HG03378 (cell line): ENCODE measurements around the gene RNF126.

Source experiments
- ATAC-seq: cut with Tn5 transposase; IDR thresholded peaks from one replicate; pipeline ENCODE4 v1.9.1; 2021; ENCODE audit warnings: mild to moderate bottlenecking, moderate library complexity; ENCODE audit not compliant: unreplicated experiment

RNF126 gene

GRCh38 chr19:648305-648704 is 14.7 kb downstream of the RNF126 start:
- no peak for ATAC-seq

DNA sequence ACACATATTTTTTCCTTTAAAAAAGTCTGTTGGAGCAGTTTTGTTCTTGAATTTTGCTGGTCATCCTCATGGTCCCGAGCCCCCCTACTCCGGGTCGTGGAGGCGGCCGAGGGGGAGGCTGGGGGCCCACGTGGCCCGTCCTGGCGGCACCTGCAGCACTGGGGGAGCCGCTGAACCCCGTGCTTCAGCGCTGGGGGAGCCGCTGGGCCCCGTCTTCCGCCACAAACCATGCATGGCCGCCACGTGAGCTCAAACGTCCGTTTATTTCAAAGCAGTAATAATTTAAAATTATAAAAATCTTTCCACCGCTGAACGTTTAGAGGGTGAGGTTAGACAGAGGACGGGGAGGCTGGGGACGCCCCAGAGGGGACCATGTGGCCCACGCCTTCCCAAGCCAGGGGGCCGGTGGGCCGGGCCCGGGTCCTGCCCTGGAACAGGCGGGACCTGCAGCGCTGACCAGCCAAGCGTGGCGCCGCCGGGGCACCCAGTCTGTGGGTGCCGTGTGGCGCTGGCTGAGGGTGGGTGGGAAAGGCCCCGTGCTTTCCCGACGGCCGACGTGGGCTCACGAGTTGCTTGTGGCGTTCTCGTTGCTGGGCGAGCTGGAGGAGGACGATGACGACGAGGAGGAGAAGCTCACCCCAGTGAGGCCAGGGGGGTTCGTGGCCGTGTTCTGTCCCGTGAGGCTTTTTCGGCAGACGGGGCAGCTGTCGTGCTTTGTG is 15.3 kb downstream of the RNF126 start:
- ATAC-seq = no peak

- no peak for ATAC-seq
Observed at GRCh38 chr19:646779-647565, 16.0 kb downstream of the RNF126 start.

GRCh38 chr19:645912-646778 is 16.9 kb downstream of the RNF126 start:
- ATAC-seq = no peak

- no peak for ATAC-seq
Observed at GRCh38 chr19:644789-645188, 18.2 kb downstream of the RNF126 start.

- ATAC-seq = no peak
Observed at GRCh38 chr19:644363-644762, 18.7 kb downstream of the RNF126 start.

GRCh38 chr19:643736-644135 is 19.3 kb downstream of the RNF126 start:
- no peak for ATAC-seq

DNA sequence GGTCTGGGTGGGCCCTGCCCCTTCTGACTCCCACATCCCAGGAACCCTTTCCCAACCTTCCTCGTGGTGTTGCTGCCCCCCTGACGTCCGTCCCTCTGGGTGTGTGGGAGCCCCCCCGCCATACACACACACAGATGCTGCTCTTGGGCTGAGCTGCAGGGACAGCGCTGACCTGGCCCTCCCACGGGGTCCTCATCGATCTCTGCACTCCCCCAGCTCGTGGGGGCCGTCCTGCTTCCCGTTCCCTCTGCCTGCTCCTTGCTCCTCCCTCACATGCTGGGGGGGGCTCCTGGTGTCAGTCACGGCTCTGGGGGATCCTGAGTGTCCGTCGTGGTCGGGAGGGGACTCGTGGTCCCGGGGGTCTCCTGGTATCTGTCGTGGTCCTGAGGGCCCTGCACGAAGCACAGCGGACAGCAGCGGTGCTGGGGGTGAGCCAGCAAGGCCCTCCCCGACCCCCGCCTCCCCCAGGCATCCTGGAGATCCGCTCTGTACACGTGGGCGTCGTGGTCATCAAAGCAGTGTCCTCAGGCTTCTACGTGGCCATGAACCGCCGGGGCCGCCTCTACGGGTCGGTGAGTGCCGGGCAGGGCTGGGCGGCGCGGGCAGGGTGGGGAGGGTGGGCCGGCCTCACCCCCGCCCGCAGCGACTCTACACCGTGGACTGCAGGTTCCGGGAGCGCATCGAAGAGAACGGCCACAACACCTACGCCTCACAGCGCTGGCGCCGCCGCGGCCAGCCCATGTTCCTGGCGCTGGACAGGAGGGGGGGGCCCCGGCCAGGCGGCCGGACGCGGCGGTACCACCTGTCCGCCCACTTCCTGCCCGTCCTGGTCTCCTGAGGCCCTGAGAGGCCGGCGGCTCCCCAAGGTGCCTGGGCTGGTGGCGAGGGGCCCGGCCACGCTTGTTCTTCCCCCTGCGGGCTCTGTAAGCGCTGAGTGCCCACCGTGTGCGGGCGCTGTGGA is 20.0 kb downstream of the RNF126 start:
- ATAC-seq = no peak

DNA sequence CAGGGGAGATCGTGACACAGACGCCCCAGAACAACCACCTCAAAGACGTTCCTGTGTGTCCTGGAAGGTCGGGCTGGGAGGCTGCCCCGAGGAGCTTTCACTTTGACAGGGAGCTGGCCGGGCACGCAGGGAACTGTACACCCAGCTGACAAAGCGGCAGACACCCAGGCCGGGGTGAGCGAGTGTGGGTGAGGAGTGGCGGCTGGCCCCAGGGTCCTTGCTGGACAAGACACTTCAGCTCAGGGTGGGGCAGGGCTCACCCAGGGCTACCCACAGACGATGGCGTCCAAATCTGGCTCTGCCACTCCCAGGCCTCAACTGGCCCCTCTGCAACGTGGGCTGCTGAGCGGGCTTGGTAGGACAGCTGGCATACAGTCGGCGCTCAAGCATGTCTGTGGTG is 21.3 kb downstream of the RNF126 start:
- no peak for ATAC-seq

GRCh38 chr19:640606-641189 is 22.3 kb downstream of the RNF126 start:
- no peak for ATAC-seq

- ATAC-seq = no peak
Observed at GRCh38 chr19:640161-640558, 22.9 kb downstream of the RNF126 start.

DNA sequence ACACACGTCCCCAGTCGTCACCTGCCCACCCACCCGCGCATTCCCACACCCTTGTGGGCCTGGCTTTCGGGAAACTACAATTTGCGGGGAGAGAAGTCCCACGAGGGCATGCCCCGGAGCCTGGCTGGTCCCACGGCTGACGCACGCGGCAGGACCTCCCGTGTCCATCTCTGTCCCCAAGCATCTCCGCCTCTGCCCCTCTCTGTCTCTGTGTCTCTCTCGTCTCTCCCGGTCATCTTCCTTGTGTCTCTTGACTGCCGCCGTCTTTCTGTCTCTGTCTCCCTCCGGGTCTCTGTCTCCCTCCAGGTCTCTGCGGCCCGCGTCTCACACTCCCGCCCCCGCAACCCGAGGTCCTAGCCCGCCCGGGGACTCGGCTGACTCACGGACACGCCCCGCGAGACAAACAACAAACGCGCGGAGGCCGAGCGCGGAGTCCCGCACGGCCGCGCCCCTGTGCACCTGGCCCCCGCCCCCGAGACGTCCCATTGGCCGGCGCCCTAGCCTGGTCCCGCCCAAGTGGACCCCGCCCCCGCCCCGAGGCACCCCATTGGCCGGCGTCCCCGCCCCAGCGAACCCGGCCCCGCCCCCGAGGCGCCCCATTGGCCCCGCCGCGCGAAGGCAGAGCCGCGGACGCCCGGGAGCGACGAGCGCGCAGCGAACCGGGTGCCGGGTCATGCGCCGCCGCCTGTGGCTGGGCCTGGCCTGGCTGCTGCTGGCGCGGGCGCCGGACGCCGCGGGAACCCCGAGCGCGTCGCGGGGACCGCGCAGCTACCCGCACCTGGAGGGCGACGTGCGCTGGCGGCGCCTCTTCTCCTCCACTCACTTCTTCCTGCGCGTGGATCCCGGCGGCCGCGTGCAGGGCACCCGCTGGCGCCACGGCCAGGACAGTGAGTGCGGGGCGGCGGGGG is 23.5 kb downstream of the RNF126 start, which contains the start of gene FGF22:
Gene FGF22 (plus strand): TSS at position 627 of the 908 bp plus-strand sequence. CDS start 47 bp downstream, at position 674.
- ATAC-seq = no peak

GRCh38 chr19:638906-639252 is 24.1 kb downstream of the RNF126 start:
- no peak for ATAC-seq

DNA sequence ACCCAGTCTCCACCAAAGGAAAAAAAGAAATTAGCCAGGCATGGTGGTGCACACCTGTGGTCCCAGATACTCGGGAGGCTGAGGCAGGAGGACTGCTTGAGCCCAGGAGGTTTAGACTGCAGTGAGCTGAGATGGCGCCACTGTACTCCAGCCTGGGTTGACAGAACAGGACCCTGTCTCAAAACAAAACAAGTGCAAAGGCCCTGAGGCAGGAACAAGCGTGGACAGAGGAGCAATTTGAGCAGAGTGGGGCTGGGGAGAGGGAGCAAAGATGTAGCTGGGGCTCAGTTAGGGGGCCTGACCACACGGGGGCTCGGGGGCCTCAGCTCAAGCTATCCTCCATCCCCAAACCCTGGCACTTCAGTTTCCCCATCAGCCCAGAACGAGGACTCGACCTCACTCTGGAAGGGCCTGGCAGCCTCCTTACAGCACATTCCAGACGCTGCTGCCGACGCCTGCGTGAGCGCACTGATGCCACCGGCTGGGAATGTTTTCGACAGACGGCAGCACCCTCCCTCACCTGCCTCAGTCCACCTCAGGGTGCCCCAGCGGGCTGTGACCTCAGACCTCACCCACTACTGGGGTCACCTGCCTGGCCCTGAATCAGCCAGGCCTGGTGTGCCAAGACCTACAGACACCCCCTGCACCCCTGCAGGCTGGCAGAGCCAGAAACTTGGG is 27.9 kb downstream of the RNF126 start:
- no peak for ATAC-seq

DNA sequence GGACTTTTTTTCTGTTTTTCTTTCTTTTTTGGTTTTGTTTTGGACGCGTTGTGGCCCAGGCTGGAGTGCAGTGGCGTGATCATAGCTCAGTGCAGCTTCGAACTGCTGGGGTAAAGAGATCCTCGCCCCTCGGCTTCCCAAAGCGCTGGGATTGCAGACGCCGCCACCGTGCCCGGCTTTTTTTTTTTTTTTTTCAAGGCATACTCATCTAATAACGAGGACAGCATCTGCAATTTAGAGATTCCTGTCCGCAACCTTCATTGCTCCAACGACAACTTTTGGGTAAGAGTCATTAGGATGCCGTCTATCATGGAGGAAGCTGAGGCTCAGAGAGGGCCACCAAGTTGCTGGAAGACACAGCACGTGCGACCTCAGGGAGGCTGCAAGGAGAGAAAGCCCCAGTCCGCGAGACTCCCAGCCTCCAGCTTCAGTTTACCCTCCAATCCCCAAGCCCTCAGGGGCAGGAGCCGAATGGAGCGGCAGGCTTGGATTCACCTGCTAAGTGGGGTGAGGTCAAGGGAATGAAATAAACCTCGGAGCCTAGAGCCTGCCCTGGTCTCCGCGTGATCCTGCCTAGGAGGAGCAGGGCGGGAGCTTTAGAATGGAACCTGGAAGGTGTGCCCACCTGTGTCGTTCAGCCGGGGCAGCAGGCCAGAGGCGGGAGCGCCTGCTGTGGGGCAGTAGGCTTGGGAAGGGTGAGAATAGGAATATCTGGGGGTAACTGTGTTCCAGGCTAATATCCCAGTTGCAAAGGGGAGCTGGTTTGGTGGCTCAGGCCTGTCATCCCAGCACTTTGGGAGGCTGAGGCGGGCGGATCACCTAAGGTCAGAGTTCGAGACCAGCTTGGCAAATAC is 29.0 kb downstream of the RNF126 start:
- no peak for ATAC-seq

GRCh38 chr19:633068-633785 is 29.8 kb downstream of the RNF126 start, which contains the start of gene POLRMT:
Gene POLRMT (minus strand): TSS chr19:633537. CDS start chr19:633512, 25 bp downstream.
- peak; percentile 78 for ATAC-seq
